TTC549 (cell line): Measurements from ENCODE around the gene DGKG.

Experiments used
- FAIRE-seq: peaks from 2 replicates; lab custom pipeline; 2012; peaks lifted over from hg19 to GRCh38; lab: Jason Lieb, UNC

DGKG gene

GRCh38 chr3:186169379-186169778 lies 192.7 kb downstream of the DGKG start:
- no peak for FAIRE-seq

DNA sequence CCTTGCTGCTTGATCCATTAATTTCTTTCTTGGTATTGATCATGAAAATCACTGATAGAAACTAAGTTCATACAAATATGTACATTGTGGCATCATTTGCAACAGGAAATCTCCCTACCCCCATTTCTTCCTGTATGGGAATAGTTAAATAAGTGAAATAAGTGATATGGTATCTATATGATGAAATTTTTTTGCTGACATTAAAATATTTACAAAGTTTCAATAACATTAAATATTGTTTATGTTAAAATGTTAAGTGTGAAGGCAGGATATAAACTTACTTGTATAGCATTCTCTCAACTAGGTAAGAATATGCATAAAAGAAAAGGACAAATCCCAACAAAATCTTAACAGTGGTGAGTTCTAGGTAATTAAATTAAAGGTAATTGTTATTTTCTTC lies 193.1 kb downstream of the DGKG start:
- no peak for FAIRE-seq

GRCh38 chr3:186167646-186168395 lies 194.2 kb downstream of the DGKG start:
- FAIRE-seq, result no peak

DNA sequence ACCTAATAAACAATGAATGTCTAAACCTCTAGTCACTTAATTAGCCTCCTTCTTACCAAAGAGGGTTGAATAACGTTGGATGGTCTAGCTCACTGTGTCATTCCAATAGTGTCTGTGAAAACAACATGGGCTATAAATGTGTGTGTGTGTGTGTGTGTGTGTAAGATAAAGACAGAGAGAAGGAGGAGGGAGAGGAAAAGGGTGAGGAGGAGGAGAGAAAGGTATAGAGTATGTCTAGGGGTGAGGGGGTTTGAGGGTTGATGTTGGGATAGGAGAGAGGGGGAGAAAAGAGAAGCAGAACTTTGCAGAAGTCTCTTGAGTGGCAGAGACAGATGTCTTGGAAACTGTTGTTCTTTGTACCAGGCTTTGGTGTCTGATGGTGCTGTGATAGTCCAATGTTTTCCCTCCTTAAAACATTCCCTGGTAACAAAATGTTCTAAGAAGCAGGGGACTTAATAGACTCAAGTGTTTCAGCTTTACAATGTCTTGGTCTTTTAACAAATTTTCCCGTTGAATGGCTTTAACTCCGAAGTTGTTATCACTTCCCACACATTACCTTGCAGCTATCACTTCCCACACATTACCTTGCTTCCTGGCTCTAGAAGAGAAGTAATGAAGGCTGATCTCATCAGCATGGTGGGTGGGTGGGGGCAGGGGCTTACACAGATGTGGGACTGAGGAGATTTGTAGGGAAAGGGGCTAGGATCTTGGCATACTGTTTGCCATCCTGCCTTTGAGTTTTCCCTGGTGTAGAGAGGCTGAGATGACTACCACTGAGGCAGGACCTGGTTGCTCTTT lies 195.3 kb downstream of the DGKG start:
- FAIRE-seq, result no peak

DNA sequence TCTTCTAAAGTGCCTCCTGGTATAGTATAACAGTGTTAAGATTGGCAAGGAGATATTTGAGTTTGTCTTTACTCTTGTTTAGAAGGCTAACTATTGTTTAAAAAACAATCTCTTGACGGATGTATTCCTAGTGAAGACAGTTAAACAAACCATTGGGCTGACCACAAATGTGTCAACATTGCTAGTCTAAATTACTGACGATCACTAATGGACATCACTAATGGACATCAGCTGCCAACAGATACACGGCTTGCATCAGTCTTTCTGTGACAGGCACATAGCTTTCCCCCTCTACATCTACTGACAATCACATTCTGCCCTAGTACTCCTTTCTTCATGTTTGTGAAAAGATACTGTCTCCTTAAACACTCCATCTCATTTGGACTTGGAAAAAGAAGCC lies 196.0 kb downstream of the DGKG start:
- no peak for FAIRE-seq

DNA sequence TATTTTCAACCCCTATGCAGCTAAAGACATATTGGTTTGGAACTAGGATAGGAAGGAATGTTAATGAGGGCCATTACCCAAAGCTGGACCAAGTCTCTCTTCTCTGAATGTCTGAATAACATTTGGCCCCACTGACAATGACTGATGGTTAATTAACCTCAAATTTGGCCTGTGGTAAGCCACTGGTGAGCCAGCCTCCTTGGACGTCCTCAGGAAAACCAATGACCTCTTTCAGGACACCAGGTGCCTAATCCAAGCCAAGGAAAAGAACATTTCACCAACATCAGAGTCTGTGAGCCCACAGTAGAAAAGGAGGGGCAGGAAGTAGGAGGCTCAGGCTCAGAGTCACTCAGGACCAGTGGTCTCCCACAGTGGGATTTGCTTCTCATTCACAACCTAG lies 196.7 kb downstream of the DGKG start:
- FAIRE-seq, result no peak

DNA sequence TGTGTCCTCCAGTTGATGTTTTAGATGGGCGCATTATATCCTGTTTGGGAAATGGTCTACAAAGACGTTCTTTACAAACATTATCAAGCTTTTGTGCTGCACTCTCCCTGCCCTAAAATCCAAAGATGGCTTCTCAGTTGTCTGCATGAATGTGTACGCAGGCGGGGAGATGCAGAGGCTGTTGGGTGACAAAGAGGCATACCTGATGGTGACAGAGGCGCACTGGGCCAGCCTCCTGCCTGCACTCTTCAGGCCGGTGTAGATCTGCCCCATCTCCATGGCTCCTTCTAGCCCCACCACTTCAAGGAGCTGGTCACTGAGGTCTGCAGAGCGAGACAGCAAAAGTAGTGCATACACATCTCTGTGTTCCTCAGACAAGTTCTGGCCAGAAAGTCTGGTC lies 197.3 kb downstream of the DGKG start:
- no peak for FAIRE-seq

DNA sequence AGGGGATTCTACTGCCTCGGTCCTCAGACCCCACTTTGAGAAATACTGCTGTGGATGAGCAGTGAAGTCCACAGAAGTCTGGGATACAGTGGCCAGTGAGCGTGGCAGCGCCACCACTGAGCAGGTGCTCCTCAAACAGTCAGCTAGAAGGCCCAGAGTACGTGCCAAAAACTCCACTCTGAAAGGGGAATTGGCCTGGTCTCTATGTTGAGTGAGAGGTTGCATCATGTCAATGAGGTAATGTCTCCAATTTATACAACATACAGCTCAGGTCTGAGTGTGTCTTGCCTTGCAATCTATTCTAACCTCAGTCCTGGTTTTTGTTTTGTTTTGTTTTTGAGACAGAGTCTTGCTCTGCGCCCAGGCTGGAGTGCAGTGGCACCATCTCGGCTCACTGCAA lies 199.8 kb downstream of the DGKG start:
- no peak for FAIRE-seq

- no peak for FAIRE-seq
Measured at GRCh38 chr3:186160691-186161243, 201.3 kb downstream of the DGKG start.

GRCh38 chr3:186154641-186155040 lies 207.4 kb downstream of the DGKG start:
- FAIRE-seq, result no peak

GRCh38 chr3:186152889-186153292 lies 209.1 kb downstream of the DGKG start:
- no peak for FAIRE-seq

- FAIRE-seq, result no peak
Measured at GRCh38 chr3:186152361-186152798, 209.7 kb downstream of the DGKG start.

GRCh38 chr3:186151077-186151971 lies 210.7 kb downstream of the DGKG start:
- no peak for FAIRE-seq

DNA sequence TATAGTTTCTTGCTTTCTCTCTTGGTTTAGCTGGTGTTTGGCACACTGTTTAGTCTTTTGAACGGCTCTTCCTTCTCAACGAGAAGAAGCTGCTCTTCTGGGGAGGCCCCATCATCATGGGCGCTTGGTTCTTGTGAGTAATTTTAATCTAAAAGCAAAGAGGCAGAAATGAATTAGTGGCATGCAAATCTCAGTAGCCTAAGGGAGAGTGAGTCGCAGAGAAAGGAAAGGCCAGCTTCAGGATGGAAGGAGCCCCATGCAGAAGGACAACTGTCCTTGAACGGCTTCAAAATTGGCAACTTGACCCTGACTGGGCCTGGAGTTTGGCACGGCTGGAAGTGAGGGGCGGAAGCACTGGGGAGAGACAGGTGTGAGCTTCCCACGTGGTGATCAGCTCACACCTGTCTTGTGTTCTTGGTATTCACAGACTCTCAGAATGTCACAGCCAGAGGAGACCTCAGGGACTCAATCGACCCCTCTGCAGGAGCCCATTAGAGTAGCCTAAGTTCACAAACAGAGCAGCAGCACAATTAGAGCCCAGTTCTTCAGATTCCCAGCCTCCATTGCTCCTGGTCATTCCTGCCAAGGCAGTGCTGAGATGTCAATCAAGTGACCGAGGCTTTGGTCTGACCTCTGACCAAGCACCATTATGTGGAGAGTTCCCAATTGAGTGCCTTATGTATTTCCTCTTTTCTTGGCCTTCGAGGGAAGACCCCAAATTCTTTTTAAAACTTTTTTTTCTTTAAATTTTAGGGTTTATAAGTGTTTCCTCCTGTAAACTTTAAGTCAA lies 211.8 kb downstream of the DGKG start:
- no peak for FAIRE-seq

DNA sequence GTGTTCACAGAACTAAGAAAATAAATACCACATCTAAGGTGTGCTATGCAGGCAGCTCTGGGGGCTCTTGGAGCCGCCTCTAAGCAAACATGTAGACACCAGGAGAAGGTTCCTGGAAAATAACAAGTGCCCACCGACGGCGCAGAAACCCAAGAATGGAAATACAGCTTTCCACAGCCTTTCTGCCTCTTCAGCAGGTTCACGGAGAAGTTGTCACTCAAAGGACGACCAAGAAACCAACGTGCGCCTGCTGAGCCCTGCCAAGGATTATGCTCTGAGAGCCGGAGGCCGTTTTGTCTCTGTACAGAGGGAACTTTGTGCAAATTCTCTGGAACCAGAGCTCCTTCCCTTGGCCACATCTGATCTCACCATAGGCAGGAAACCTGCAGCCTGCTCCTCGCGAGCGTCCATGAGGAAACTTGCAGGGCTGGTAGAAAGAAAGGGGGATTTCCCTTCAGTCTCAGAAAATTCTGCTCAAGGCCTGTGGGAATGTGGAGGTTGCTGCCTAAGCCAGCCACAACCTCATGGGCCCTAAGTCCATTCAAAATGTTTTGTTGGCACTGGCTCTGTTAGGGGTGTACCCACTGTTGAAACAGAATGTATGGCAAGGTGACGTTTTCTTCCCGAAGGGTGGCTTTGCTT lies 212.6 kb downstream of the DGKG start:
- no peak for FAIRE-seq

GRCh38 chr3:186144257-186144656 lies 217.8 kb downstream of the DGKG start:
- no peak for FAIRE-seq

DNA sequence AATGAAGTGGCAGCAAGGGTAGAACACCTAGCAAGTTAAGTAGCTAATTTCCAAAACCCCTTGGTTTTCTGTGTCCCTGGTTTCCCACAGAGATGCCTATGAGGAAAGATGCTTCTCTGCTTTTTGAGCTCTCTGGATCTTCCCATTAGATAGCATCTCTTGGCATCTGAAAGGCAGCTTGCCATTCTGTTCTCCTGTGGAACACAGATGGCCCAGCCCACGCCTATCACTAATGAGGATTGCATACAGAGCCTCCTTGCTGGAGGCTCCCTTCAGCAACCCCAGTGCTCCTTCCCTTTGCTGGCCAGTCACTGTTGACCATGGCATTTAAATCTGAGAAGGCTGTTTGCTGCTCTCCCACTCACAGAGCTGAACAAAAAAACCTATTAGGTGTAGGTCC lies 218.8 kb downstream of the DGKG start:
- no peak for FAIRE-seq

GRCh38 chr3:186142393-186142932 lies 219.6 kb downstream of the DGKG start:
- FAIRE-seq, result no peak

- FAIRE-seq, result no peak
Measured at GRCh38 chr3:186141790-186142189, 220.2 kb downstream of the DGKG start.

- no peak for FAIRE-seq
Measured at GRCh38 chr3:186138272-186138981, 223.6 kb downstream of the DGKG start.
